Neutrophil (primary cell): Measurements from ENCODE around the gene ZNF598.

ENCODE experiments used
- H3K27ac ChIP-seq: fragments of 200-600 bp; sonication (generic); 2 replicates; pipeline ENCODE4 v1.5.1; 2016; ENCODE audit warnings: mild to moderate bottlenecking, moderate library complexity
- H3K27me3 ChIP-seq: fragments of 200-600 bp; sonication (generic); 2 replicates; pipeline ENCODE4 v1.6.0; 2016; ENCODE audit warnings: mild to moderate bottlenecking
- H3K36me3 ChIP-seq: fragments of 200-600 bp; sonication (generic); 2 replicates; pipeline ENCODE4 v1.5.1; 2017
- H3K4me1 ChIP-seq, 2 experiments: fragments of 200-600 bp in 1 of 2; sonication (generic) in 1 of 2; 1 replicate in 1 of 2; 2 replicates in 1 of 2; pipeline versions ENCODE4 v1.5.1 to v1.6.1; 2013 to 2016; ENCODE audit warnings: low read depth in 1 of 2, low read length in 1 of 2, mild to moderate bottlenecking in 1 of 2, moderate library complexity in 1 of 2; ENCODE audit not compliant: control insufficient read depth in 1 of 2, insufficient read depth in 1 of 2
- H3K4me3 ChIP-seq, 2 experiments: fragments of 200-600 bp in 1 of 2; sonication (generic) in 1 of 2; 1 replicate in 1 of 2; 2 replicates in 1 of 2; pipeline ENCODE4 v1.5.1; 2013 to 2016; ENCODE audit warnings: low read depth in 1 of 2, low read length in 1 of 2, mild to moderate bottlenecking in 1 of 2, moderate library complexity in 1 of 2
- H3K9me3 ChIP-seq: fragments of 200-600 bp; sonication (generic); 2 replicates; pipeline ENCODE4 v1.5.1; 2016
- TF ChIP-seq, protein P1 (sequence below): fragments of 200-600 bp; sonication (generic); IDR thresholded peaks from 2 replicates; pipeline ENCODE4 v1.5.1; 2016; ENCODE audit warnings: antibody characterized with exemption

The ZNF598 gene

DNA sequence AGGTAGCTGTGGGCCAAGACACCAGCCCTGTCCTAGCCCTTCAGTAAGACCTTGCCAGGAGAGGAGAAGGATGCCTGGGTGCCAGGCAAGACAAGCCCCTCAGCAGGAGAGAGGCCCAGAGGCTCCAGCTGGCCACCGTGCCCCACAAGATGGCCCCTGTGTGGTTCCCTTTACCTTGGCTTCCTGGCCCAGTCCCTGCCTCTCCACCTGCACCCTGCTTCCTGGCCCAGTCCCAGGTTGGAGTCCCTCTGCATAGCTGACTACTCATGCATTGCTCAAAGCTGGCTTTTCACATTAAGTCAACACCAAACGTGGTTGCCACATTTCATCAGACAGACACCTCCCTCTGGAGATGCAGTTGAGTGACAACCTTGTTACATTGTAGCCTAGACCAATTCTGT lies 15.9 kb downstream of the ZNF598 start:
- Histone ChIP-seq H3K9me3 (peaks cover 5% of the 10 kb centered on the region), H3K27ac (no peak overlapping the region)

DNA sequence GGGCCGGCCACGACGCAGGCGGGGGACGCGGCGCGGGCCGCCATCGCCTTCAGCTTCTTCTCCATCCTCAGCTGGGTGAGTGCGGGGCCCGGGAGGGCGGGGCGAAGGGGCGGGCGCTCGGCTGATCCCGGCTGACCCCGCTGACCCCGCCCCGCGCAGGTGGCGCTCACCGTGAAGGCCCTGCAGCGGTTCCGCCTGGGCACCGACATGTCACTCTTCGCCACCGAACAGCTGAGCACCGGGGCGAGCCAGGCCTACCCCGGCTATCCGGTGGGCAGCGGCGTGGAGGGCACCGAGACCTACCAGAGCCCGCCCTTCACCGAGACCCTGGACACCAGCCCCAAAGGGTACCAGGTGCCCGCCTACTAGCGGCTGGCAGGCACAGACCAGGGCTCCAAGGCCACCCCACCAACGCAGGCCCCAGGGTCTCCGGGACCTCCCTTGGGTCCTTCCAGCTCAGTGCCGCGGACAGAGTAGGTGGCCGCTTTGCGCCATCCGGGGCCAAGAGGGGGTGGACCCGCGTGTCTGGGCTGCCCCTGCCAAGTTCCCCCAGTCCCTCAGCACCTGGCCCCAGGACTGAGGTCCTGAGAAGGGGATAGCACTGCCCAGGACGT lies 16.8 kb downstream of the ZNF598 start:
- Histone ChIP-seq H3K27me3 (peaks cover 61% of the 10 kb centered on the region), H3K9me3 (peaks cover 5% of the 10 kb centered on the region), H3K27ac (peak overlapping the region; percentile 69), H3K36me3 (peaks cover 12% of the 10 kb centered on the region), H3K4me3 (peak overlapping the region; percentile 61 to 70), H3K4me1 (peaks cover 19 to 28% of the 10 kb centered on the region in 2 experiments)
- TF ChIP-seq, protein P1, sequence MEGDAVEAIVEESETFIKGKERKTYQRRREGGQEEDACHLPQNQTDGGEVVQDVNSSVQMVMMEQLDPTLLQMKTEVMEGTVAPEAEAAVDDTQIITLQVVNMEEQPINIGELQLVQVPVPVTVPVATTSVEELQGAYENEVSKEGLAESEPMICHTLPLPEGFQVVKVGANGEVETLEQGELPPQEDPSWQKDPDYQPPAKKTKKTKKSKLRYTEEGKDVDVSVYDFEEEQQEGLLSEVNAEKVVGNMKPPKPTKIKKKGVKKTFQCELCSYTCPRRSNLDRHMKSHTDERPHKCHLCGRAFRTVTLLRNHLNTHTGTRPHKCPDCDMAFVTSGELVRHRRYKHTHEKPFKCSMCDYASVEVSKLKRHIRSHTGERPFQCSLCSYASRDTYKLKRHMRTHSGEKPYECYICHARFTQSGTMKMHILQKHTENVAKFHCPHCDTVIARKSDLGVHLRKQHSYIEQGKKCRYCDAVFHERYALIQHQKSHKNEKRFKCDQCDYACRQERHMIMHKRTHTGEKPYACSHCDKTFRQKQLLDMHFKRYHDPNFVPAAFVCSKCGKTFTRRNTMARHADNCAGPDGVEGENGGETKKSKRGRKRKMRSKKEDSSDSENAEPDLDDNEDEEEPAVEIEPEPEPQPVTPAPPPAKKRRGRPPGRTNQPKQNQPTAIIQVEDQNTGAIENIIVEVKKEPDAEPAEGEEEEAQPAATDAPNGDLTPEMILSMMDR = no peak

More for the DNA sequence above, 15.9 kb downstream of the ZNF598 start:
- H3K4me3 ChIP-seq = no peak overlapping the region
- H3K4me1 ChIP-seq = peaks cover 19 to 28% of the 10 kb centered on the region in 2 experiments
- peaks cover 52% of the 10 kb centered on the region for H3K27me3 ChIP-seq
- TF ChIP-seq, protein P1 = no peak
- H3K36me3 ChIP-seq = peaks cover 21% of the 10 kb centered on the region

DNA sequence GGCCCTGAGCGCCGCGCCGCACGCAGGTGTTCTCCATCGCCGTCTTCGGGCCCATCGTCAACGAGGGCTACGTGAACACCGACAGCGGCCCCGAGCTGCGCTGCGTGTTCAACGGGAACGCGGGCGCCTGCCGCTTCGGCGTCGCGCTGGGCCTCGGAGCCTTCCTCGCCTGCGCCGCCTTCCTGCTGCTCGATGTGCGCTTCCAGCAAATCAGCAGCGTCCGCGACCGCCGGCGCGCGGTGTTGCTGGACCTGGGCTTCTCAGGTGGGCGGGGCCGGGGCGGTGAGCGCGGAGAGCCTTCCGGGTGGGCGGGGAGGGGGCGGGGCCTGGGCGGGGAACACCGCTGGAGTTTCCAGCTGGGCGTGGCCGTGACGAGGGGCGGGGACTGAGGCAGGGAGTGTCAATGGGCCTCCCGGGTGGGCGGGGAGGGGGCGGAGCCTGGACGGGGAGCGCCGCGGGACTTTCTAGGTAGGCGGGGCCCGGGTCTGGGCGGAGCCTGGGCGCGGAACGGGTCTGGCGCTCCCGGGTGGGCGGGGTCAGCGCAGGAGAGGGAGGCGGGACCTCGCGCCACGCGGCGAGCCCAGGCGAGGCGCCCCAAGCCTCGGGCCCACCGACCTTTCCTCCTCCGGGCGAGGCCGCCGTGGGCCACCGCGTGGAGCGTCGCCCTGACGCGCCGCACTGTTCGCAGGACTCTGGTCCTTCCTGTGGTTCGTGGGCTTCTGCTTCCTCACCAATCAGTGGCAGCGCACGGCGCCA lies 17.5 kb downstream of the ZNF598 start:
- Histone ChIP-seq H3K9me3 (peaks cover 5% of the 10 kb centered on the region), H3K27me3 (peaks cover 64% of the 10 kb centered on the region), H3K36me3 (peaks cover 5% of the 10 kb centered on the region), H3K4me1 (peaks cover 19 to 28% of the 10 kb centered on the region in 2 experiments), H3K4me3 (peak overlapping the region; percentile 70 to 71), H3K27ac (peak overlapping the region; percentile 69)
- TF ChIP-seq, protein P1 = peak; percentile 36

DNA sequence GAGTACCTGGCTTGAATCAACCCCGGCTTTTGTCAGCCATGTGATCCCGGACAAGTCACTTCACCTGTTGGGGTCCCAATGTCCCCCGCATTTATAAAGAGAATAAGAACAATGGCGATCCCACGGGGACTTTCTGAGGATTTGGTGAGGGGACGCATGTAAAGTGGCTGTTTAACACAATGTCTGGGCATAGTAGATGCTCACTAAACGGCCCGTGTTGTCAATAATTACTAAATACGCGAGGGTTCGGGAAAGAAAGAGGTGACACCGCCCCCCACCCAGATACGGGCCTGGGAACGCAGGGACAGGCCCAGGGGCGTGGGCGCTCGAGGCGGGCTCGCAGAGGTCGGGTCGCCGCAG lies 18.1 kb downstream of the ZNF598 start:
- H3K36me3 ChIP-seq = no peaks in the 10 kb centered on the region
- peaks cover 5% of the 10 kb centered on the region for H3K9me3 ChIP-seq
- peaks cover 19 to 28% of the 10 kb centered on the region in 2 experiments for H3K4me1 ChIP-seq
- TF ChIP-seq, protein P1 = no peak
- peak overlapping the region; percentile 70 to 71 for H3K4me3 ChIP-seq
- peak overlapping the region; percentile 69 for H3K27ac ChIP-seq
- H3K27me3 ChIP-seq = peaks cover 64% of the 10 kb centered on the region

DNA sequence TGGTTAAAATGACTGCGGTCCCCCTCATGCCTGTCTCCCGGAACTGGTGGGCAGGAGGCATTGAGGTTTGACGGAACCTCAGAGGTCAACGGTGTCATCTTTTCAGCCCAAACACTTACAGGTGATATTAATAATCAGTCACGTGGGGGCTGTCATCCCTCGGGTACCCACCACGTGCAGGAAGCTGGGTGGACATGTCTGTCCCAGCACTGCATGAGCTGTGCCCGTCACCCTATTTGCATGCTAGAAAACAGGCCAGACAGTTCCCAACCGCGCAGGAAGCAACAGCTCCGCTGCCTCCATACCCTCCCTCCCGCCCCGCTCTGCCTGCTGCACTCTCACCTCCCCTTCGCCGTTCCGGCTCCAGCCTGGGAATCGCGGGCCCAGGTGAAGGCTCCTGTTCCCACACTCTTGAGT lies 18.5 kb downstream of the ZNF598 start:
- Histone ChIP-seq H3K4me3 (peak overlapping the region; percentile 70 to 71), H3K9me3 (peaks cover 5% of the 10 kb centered on the region), H3K27me3 (peaks cover 64% of the 10 kb centered on the region), H3K27ac (no peak overlapping the region), H3K4me1 (peaks cover 19 to 28% of the 10 kb centered on the region in 2 experiments), H3K36me3 (no peaks in the 10 kb centered on the region)
- TF ChIP-seq, protein P1 = no peak
